PC-3 (cell line): ENCODE results near the gene XIRP2. TPM values are rescaled to one million over a fixed set of nuclear protein-coding genes. Genes with fewer than 3 reads are reported as not detected.
"Not testable (repeated sequence)": the region's sequence is repeated elsewhere in the genome, so short reads cannot be mapped to it uniquely, and the experiment has no call there.

Experiments
- ATAC-seq: fragments of 200-7000 bp; cut with Tn5 transposase; 2 replicates; pipeline ENCODE4 v1.9.1; 2020; ENCODE audit warnings: mild to moderate bottlenecking, moderate library complexity
- BruUV-seq: library from RNA; stranded (reverse); fragments of 400-500 nt; replicated peaks from 2 replicates; lab custom pipeline; 2021; lab: Mats Ljungman, UMichigan
- CTCF ChIA-PET: fragments of 300-600 bp; sonication (Branson Sonifier 250); formaldehyde crosslinking; loops from one replicate; lab custom pipeline; 2022; ENCODE audit warnings: antibody characterized with exemption; lab: Charles Lee
- POLR2A ChIA-PET: fragments of 300-600 bp; sonication (Branson Sonifier 250); formaldehyde crosslinking; loops from one replicate; lab custom pipeline; 2022; ENCODE audit warnings: antibody characterized with exemption; ENCODE audit not compliant: unreplicated experiment; lab: Charles Lee
- DNase-seq: peaks from one replicate; pipeline ENCODE4 v3.0.0-alpha.2; 2015
- H2AFZ ChIP-seq: fragments of 300-600 bp; sonication (generic); 2 replicates; pipeline ENCODE4 v1.6.0; 2016; ENCODE audit warnings: antibody characterized with exemption, low read length
- H3F3A ChIP-seq: fragments of 300-600 bp; sonication (generic); one replicate; pipeline ENCODE4 v1.6.0; 2017; ENCODE audit warnings: antibody characterized with exemption, low read length, control low read depth, mild to moderate bottlenecking; ENCODE audit not compliant: unreplicated experiment
- H3K27ac ChIP-seq: fragments of 300-600 bp; sonication (generic); 2 replicates; pipeline ENCODE4 v1.5.1; 2016; ENCODE audit warnings: mild to moderate bottlenecking, low read length
- H3K27me3 ChIP-seq: fragments of 300-600 bp; sonication (generic); 2 replicates; pipeline ENCODE4 v1.6.1; 2016; ENCODE audit warnings: low read length, mixed read lengths
- H3K36me3 ChIP-seq: fragments of 300-600 bp; sonication (generic); 2 replicates; pipeline ENCODE4 v1.6.1; 2016; ENCODE audit warnings: low read depth, mixed run types, low read length, mixed read lengths
- H3K4me1 ChIP-seq: fragments of 300-600 bp; sonication (generic); 2 replicates; pipeline ENCODE4 v1.5.1; 2016; ENCODE audit warnings: low read length; ENCODE audit not compliant: insufficient read depth
- H3K4me2 ChIP-seq: fragments of 300-600 bp; sonication (generic); 2 replicates; pipeline ENCODE4 v1.6.0; 2016; ENCODE audit warnings: low read length
- H3K4me3 ChIP-seq: fragments of 300-600 bp; sonication (generic); 2 replicates; pipeline ENCODE4 v1.5.1; 2016; ENCODE audit warnings: mild to moderate bottlenecking, low read length, mixed read lengths
- H3K79me2 ChIP-seq: fragments of 300-600 bp; sonication (generic); 2 replicates; pipeline ENCODE4 v1.6.1; 2017; ENCODE audit warnings: low read length, mixed read lengths
- H3K9ac ChIP-seq: fragments of 300-600 bp; sonication (generic); 2 replicates; pipeline ENCODE4 v1.6.0; 2016; ENCODE audit warnings: mild to moderate bottlenecking, low read length
- H3K9me2 ChIP-seq: fragments of 300-600 bp; sonication (generic); replicated peaks from 2 replicates; pipeline ENCODE4 v1.6.1; 2016; ENCODE audit warnings: mixed run types, low read length, mixed read lengths
- H3K9me3 ChIP-seq: fragments of 300-600 bp; sonication (generic); 2 replicates; pipeline ENCODE4 v1.6.1; 2016; ENCODE audit warnings: low read length, mixed read lengths
- H4K20me1 ChIP-seq: fragments of 300-600 bp; sonication (generic); 2 replicates; pipeline ENCODE4 v1.6.1; 2016; ENCODE audit warnings: low read length, mixed read lengths
- EZH2 ChIP-seq: fragments of 300-600 bp; sonication (generic); IDR thresholded peaks from one replicate; pipeline ENCODE4 v1.6.1; 2017; ENCODE audit warnings: antibody characterized with exemption, mild to moderate bottlenecking, low read length; ENCODE audit not compliant: unreplicated experiment
- EZH2phosphoT487 ChIP-seq: fragments of 300-600 bp; sonication (generic); IDR thresholded peaks from 2 replicates; pipeline ENCODE4 v1.6.1; 2018; ENCODE audit warnings: mild to moderate bottlenecking, antibody characterized with exemption, low read length, borderline replicate concordance
- intact Hi-C: fragments of 100-400 bp; cut with micrococcal nuclease; formaldehyde crosslinking; loops from 2 replicates; pipeline ENCODE4 v1.9.0; 2023
- total RNA-seq: library from RNA; depleted of rRNA; stranded (reverse); fragments of >200 nt; gene quantifications from 2 replicates; pipeline ENCODE4 v1.2.3, GENCODE V29; 2014
- TF ChIP-seq, protein P1 (sequence below): fragments of 300-600 bp; sonication (generic); conservative IDR thresholded peaks from 2 replicates; pipeline ENCODE4 v1.5.1; 2017; ENCODE audit warnings: antibody characterized with exemption, low read depth, mild to moderate bottlenecking, low read length

Gene XIRP2
- total RNA-seq, 1 experiment from 2014 or later: 0.11 TPM

DNA sequence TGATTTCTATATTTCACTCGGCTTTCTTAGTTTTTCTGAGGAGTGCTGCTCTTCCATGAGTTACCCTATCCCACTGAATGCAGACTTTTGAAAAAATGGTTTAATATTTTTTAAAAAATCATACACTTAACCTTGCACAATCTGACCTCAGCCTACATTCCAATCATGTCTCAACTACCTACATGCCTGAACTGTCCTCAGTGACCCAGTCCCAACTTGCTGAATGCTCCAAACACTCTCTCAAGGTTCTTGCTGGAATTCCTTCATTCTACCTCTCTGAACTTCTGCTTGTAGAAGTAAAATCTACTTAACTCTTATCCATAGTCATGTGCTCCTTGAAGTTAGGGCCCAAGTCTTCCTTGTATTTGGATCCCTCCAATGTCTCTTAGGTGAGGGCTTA, 181.6 kb downstream of the XIRP2 start:
- no peak overlapping the region for H2AFZ ChIP-seq
- no TSS peak for BruUV-seq
- no peak for ATAC-seq
- no peak overlapping the region for H3K4me3 ChIP-seq
- no peak overlapping the region for H3K4me2 ChIP-seq
- intact Hi-C loops: no loop called here
- H3K9me2 ChIP-seq: no peaks in the 10 kb centered on the region
- POLR2A ChIA-PET: no interaction called here
- H3K4me1 ChIP-seq: peaks cover 6% of the 10 kb centered on the region; the same call in 1 of the 2 replicates
- no peaks in the 10 kb centered on the region for H4K20me1 ChIP-seq
- no peak for DNase-seq
- H3K27ac ChIP-seq: no peak overlapping the region
- H3K9ac ChIP-seq: no peak overlapping the region
- CTCF ChIA-PET: no interaction called here
- H3F3A ChIP-seq: no peaks in the 10 kb centered on the region
- no peaks in the 10 kb centered on the region for H3K79me2 ChIP-seq
- H3K36me3 ChIP-seq: no peaks in the 10 kb centered on the region
- TF ChIP-seq, protein P1, sequence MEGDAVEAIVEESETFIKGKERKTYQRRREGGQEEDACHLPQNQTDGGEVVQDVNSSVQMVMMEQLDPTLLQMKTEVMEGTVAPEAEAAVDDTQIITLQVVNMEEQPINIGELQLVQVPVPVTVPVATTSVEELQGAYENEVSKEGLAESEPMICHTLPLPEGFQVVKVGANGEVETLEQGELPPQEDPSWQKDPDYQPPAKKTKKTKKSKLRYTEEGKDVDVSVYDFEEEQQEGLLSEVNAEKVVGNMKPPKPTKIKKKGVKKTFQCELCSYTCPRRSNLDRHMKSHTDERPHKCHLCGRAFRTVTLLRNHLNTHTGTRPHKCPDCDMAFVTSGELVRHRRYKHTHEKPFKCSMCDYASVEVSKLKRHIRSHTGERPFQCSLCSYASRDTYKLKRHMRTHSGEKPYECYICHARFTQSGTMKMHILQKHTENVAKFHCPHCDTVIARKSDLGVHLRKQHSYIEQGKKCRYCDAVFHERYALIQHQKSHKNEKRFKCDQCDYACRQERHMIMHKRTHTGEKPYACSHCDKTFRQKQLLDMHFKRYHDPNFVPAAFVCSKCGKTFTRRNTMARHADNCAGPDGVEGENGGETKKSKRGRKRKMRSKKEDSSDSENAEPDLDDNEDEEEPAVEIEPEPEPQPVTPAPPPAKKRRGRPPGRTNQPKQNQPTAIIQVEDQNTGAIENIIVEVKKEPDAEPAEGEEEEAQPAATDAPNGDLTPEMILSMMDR: no peak
- TF ChIP-seq EZH2phosphoT487: no peak
- TF ChIP-seq EZH2: no peak
- H3K9me3 ChIP-seq: no peaks in the 10 kb centered on the region
- H3K27me3 ChIP-seq: no peaks in the 10 kb centered on the region

DNA sequence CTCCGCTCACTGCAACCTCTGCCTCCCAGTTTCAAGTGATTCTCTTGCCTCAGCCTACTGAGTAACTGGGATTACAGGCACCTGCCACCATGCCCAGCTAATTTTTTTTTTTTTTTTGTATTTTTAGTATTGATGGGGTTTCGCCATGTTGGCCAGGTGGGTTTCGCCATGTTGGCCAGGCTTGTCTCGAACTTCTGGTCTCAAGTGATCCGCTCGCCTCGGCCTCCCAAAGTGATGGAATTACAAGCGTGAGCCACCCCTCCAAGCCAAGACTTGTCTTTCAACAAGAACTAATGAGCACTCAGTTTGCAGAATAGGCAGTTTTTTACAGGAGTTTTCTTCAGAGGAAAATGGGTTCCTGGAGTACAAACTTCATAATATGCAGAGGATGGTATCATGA, 187.4 kb downstream of the XIRP2 start:
- H3K4me2 ChIP-seq, POLR2A ChIA-PET, BruUV-seq, H3K27me3 ChIP-seq, H3K4me3 ChIP-seq, H3K9me3 ChIP-seq, H3F3A ChIP-seq, H3K4me1 ChIP-seq, ATAC-seq, H3K79me2 ChIP-seq, DNase-seq, H3K27ac ChIP-seq, CTCF ChIA-PET, H3K9ac ChIP-seq, H3K9me2 ChIP-seq, intact Hi-C loops, H3K36me3 ChIP-seq, H2AFZ ChIP-seq, H4K20me1 ChIP-seq: not testable (repeated sequence)

DNA sequence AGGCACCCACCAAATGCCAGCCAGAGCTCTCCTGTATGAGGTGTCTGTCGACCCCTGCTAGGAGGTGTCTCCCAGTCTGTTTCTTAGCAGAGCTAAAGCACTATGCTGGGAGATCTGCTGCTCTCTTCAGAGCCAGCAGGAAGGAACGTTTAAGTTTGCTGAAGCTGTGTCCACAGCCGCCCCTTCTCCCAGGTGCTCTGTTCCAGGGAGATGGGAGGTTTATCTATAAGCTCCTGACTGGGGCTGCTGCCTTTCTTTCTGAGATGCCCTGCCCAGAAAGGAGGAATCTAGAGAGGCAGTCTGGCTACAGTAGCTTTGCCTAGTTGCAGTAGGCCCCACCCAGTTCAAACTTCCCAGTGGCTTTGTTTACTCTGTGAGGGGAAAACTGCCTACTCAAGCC, 210.7 kb downstream of the XIRP2 start:
- H3K9ac ChIP-seq, H3K4me3 ChIP-seq, H3F3A ChIP-seq, H2AFZ ChIP-seq, CTCF ChIA-PET, H3K9me2 ChIP-seq, H4K20me1 ChIP-seq, H3K9me3 ChIP-seq, H3K36me3 ChIP-seq, intact Hi-C loops, H3K27me3 ChIP-seq, POLR2A ChIA-PET, ATAC-seq, H3K79me2 ChIP-seq, H3K4me1 ChIP-seq, DNase-seq, H3K27ac ChIP-seq, H3K4me2 ChIP-seq, BruUV-seq: not testable (repeated sequence)

DNA sequence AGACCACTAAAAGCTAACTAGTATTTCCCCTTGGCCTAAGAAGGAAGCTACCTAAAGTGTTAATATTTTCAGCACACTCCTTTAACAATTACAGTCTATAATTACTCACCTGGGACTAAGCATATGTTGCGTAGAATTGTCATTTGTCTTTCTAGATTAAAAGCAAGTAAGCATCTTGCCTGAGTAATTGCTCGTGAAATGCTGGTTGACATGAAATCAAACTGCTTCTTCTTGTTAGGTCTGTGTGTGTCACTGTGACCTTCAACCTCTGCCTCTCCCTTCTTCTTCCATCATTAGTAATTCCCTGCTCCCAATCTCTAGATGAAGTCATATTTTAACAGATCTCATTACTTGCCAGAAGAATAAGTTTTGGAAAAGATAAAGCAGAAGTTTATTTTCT, 212.2 kb downstream of the XIRP2 start:
- Histone ChIP-seq H3K9me3 (no peaks in the 10 kb centered on the region), H2AFZ (no peak overlapping the region), H3K9ac (no peak overlapping the region), H3K9me2 (no peaks in the 10 kb centered on the region), H3K27ac (no peak overlapping the region), H3K36me3 (no peaks in the 10 kb centered on the region), H3K4me1 (no peaks in the 10 kb centered on the region), H3F3A (no peaks in the 10 kb centered on the region), H3K4me2 (no peak overlapping the region), H4K20me1 (no peaks in the 10 kb centered on the region), H3K27me3 (no peaks in the 10 kb centered on the region), H3K4me3 (no peak overlapping the region), H3K79me2 (no peaks in the 10 kb centered on the region)
- ATAC-seq (no peak), DNase-seq (peak; percentile 25)
- intact Hi-C loops: no loop called here
- ChIA-PET CTCF (no interaction called here), POLR2A (no interaction called here)
- TF ChIP-seq EZH2 (no peak), EZH2phosphoT487 (no peak)
- TF ChIP-seq, protein P1: no peak
- no TSS peak for BruUV-seq
